SK-N-SH (cell line): ENCODE results near the gene STK35.

Experiments
- CTCF ChIP-seq: fragments of 200-600 bp; sonication (generic); IDR thresholded peaks from 2 replicates; pipeline ENCODE4 v1.6.1; 2017; ENCODE audit warnings: antibody characterized with exemption, mild to moderate bottlenecking, moderate library complexity
- EP300 ChIP-seq, 2 experiments: IDR thresholded peaks; 2 replicates each; pipeline versions ENCODE4 v1.4.0 to v1.6.1; 2012; ENCODE audit warnings: borderline replicate concordance in 1 of 2, low read depth in 1 of 2, low read length in 1 of 2
- EZH2phosphoT487 ChIP-seq: fragments of 200-600 bp; sonication (generic); IDR thresholded peaks from 2 replicates; pipeline ENCODE4 v1.6.1; 2017; ENCODE audit warnings: low read depth, mixed run types, mild to moderate bottlenecking, antibody characterized with exemption, moderate library complexity, borderline replicate concordance
- MAX ChIP-seq: IDR thresholded peaks from 2 replicates; pipeline ENCODE4 v1.4.0; 2012; ENCODE audit warnings: low read depth
- MEF2A ChIP-seq: IDR thresholded peaks from 2 replicates; pipeline ENCODE4 v1.4.0; 2012; ENCODE audit warnings: low read depth, borderline replicate concordance
- PBX3 ChIP-seq: IDR thresholded peaks from 2 replicates; pipeline ENCODE4; 2012
- POLR2AphosphoS5 ChIP-seq: IDR thresholded peaks from 2 replicates; pipeline ENCODE4 v1.6.1; 2012; ENCODE audit warnings: low read depth, low read length
- RAD21 ChIP-seq: IDR thresholded peaks from 2 replicates; pipeline ENCODE4 v1.6.1; 2012; ENCODE audit warnings: mild to moderate bottlenecking, low read length
- REST ChIP-seq: IDR thresholded peaks from 2 replicates; pipeline ENCODE4 v1.6.1; 2012; ENCODE audit warnings: mild to moderate bottlenecking, low read depth, low read length, moderate library complexity

- no peak for TF ChIP-seq PBX3
- TF ChIP-seq CTCF, result no peak
- TF ChIP-seq REST, result no peak
- TF ChIP-seq RAD21, result no peak
- no peak for TF ChIP-seq POLR2AphosphoS5
- no peak for TF ChIP-seq MEF2A
- TF ChIP-seq EP300 (IDR thresholded peaks at IDR 0.05; ENCODE audit: borderline replicate concordance in 1 of 2, low read depth in 1 of 2, low read length in 1 of 2), result no peak
- no peak for TF ChIP-seq MAX
- no peak for TF ChIP-seq EZH2phosphoT487
These were observed 55.3 kb downstream of the STK35 start for GRCh38 chr20:2156666-2157624.
